Gastrocnemius medialis (tissue), 4 donors: ENCODE measurements around the gene NANOGP8.

Source experiments
- POLR2A ChIP-seq, 2 donors: fragments of 450-650 bp; IDR thresholded peaks; one replicate each; pipeline ENCODE4 v1.6.1; 2017; ENCODE audit warnings: antibody characterized with exemption in 2 of 2, mild to moderate bottlenecking in 2 of 2, moderate library complexity in 2 of 2
- TF ChIP-seq, protein P1 (sequence below), 5 experiments: fragments of 450-650 bp in 3 of 5; fragments of 200-600 bp in 2 of 5; sonication (generic) in 2 of 5; IDR thresholded peaks in 4 of 5; conservative IDR thresholded peaks in 1 of 5; 1 replicate in 4 of 5; 2 replicates in 1 of 5; pipeline ENCODE4 v1.5.1; 2016 to 2019; ENCODE audit warnings: antibody characterized with exemption in 5 of 5, mild to moderate bottlenecking in 3 of 5, moderate library complexity in 3 of 5

DNA sequence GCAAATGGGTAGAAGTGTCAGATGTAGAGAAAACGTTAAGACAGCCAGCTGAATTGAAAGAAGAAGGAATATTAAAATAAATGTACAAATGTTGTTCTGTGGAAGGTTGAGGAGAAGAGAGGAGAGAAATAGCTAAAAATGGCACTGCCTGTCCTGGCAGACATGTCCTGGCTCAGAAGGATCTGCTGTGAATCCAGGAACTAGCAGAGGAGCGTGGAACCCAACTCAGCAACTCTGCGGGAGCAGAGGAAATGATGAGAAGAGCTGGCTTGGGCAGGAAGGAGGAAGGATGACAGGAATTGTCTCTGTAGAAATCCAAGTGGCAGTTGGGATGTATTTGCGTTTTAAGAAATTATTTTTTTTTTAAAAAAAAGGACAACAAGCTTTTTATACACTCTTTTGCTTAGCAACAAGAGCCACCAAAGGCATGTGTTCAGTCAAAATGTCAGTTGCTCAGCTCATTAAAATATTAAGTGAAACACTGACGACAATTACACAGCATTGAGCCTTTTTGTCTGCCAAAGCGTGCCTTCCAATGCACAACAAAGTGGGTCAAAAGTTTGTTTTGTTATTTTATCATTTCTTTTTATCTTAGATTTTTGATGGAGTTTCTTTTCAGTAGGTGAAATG is 16.1 kb downstream of the NANOGP8 start:
- TF ChIP-seq, protein P1, sequence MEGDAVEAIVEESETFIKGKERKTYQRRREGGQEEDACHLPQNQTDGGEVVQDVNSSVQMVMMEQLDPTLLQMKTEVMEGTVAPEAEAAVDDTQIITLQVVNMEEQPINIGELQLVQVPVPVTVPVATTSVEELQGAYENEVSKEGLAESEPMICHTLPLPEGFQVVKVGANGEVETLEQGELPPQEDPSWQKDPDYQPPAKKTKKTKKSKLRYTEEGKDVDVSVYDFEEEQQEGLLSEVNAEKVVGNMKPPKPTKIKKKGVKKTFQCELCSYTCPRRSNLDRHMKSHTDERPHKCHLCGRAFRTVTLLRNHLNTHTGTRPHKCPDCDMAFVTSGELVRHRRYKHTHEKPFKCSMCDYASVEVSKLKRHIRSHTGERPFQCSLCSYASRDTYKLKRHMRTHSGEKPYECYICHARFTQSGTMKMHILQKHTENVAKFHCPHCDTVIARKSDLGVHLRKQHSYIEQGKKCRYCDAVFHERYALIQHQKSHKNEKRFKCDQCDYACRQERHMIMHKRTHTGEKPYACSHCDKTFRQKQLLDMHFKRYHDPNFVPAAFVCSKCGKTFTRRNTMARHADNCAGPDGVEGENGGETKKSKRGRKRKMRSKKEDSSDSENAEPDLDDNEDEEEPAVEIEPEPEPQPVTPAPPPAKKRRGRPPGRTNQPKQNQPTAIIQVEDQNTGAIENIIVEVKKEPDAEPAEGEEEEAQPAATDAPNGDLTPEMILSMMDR (IDR thresholded peaks at IDR 0.05 in 4 of 5, conservative IDR thresholded peaks at IDR 0.05 in 1 of 5), result no peak
- TF ChIP-seq POLR2A (IDR thresholded peaks at IDR 0.05), result no peak
